Nephron (organoid): ENCODE results near the gene TRA2B.

Experiments
- H3K27ac Mint-ChIP-seq, 3 experiments: 2 replicates each; pipeline ENCODE4 v1.8.0; 2020; ENCODE audit warnings: mixed read lengths in 3 of 3, mild to moderate bottlenecking in 2 of 3, moderate library complexity in 1 of 3
- H3K27me3 Mint-ChIP-seq: 2 replicates; pipeline ENCODE4 v1.8.0; 2021; ENCODE audit warnings: low read depth, mild to moderate bottlenecking, moderate library complexity, mixed read lengths
- H3K36me3 Mint-ChIP-seq: 2 replicates; pipeline ENCODE4 v1.8.0; 2020; ENCODE audit warnings: low read depth, mixed read lengths
- H3K4me1 Mint-ChIP-seq: 2 replicates; pipeline ENCODE4 v1.8.0; 2020; ENCODE audit warnings: mixed read lengths
- H3K4me3 Mint-ChIP-seq, 3 experiments: 2 replicates each; pipeline ENCODE4 v1.8.0; 2020; ENCODE audit warnings: mild to moderate bottlenecking in 3 of 3, mixed read lengths in 3 of 3, moderate library complexity in 2 of 3
- H3K9me3 Mint-ChIP-seq: 2 replicates; pipeline ENCODE4 v1.8.0; 2020; ENCODE audit warnings: mixed read lengths
- TF ChIP-seq, protein P1 (sequence below), 3 experiments: fragments of 200-600 bp; sonication (generic); IDR thresholded peaks; one replicate each; pipeline ENCODE4 v1.5.0; 2021; ENCODE audit warnings: antibody characterized with exemption in 3 of 3; ENCODE audit not compliant: unreplicated experiment in 3 of 3

Gene TRA2B

DNA sequence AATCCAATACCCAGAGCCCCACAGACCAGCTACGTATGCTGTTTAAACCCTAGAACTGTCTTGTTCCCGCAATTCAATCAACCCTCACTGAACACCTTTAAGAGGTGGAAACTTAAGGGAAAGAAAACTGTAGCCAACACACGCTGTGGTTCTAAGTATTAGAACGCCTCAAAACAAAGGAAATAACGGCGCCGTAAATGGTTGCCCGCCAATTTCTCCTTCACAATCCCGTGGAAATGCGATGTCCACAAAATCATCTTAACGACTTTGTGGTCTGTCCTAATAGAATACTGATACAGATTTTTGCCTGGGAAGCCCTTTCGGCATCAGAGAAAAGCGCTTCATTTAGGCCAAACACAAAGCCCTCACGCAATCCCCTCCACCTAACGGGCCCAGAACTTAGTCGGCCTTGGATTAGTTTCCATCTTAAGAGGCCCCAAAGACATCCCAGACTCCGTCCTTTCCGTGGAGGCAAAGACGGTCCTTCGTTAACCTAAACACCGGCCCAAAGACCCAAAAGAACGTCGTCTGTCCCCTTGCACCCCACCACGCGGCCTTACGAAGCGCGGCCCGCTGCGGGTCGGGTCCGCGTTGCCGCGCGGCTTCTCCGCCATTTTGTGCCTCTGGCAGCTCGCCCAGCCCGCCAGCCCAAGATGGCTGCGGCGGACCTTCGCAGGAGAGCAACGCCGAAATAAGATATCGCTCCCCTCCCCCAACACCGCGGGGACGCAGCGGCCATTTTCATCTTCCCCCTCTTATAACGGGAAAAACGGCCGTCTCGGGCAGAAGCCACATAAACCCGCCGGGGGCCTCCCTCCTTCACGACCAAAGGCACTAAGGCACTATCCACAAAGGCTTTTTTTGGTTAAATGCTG lies 763 bp downstream of the TRA2B start:
- Mint-ChIP-seq H3K36me3 (peaks cover 10% of the 10 kb centered on the region), H3K4me3 (peak overlapping the region; percentile 99 to 100 (median 99)), H3K9me3 (peaks cover 4% of the 10 kb centered on the region), H3K27me3 (no peaks in the 10 kb centered on the region), H3K27ac (peak overlapping the region; percentile 99 to 100 (median 99)), H3K4me1 (peaks cover 41% of the 10 kb centered on the region)
- TF ChIP-seq, protein P1, sequence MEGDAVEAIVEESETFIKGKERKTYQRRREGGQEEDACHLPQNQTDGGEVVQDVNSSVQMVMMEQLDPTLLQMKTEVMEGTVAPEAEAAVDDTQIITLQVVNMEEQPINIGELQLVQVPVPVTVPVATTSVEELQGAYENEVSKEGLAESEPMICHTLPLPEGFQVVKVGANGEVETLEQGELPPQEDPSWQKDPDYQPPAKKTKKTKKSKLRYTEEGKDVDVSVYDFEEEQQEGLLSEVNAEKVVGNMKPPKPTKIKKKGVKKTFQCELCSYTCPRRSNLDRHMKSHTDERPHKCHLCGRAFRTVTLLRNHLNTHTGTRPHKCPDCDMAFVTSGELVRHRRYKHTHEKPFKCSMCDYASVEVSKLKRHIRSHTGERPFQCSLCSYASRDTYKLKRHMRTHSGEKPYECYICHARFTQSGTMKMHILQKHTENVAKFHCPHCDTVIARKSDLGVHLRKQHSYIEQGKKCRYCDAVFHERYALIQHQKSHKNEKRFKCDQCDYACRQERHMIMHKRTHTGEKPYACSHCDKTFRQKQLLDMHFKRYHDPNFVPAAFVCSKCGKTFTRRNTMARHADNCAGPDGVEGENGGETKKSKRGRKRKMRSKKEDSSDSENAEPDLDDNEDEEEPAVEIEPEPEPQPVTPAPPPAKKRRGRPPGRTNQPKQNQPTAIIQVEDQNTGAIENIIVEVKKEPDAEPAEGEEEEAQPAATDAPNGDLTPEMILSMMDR (IDR thresholded peaks at IDR 0.05; ENCODE audit: unreplicated experiment in 3 of 3): no peak

DNA sequence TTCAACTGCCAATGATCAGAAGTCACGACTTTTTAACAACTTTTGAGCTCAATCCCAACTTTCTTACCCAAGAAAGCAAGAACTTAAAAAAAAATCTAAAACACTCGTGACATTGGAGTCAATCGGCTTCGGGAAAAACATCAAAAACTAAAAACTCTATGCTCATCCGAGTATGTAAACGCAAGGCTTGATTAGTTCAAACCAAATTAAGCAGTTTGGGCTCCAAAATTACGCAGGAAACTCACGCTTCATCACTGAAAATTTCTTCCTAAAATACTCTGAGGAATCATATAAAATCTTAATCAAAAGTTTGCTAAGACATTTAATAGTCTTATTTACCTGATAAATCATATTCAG lies 1.6 kb downstream of the TRA2B start:
- Mint-ChIP-seq H3K36me3 (peaks cover 13% of the 10 kb centered on the region), H3K27ac (peak overlapping the region; percentile 99 to 100 (median 99)), H3K9me3 (peaks cover 4% of the 10 kb centered on the region), H3K4me1 (peaks cover 49% of the 10 kb centered on the region), H3K4me3 (peak overlapping the region; percentile 99 to 100 (median 99)), H3K27me3 (no peaks in the 10 kb centered on the region)
- TF ChIP-seq, protein P1 (IDR thresholded peaks at IDR 0.05; ENCODE audit: unreplicated experiment in 3 of 3): no peak

DNA sequence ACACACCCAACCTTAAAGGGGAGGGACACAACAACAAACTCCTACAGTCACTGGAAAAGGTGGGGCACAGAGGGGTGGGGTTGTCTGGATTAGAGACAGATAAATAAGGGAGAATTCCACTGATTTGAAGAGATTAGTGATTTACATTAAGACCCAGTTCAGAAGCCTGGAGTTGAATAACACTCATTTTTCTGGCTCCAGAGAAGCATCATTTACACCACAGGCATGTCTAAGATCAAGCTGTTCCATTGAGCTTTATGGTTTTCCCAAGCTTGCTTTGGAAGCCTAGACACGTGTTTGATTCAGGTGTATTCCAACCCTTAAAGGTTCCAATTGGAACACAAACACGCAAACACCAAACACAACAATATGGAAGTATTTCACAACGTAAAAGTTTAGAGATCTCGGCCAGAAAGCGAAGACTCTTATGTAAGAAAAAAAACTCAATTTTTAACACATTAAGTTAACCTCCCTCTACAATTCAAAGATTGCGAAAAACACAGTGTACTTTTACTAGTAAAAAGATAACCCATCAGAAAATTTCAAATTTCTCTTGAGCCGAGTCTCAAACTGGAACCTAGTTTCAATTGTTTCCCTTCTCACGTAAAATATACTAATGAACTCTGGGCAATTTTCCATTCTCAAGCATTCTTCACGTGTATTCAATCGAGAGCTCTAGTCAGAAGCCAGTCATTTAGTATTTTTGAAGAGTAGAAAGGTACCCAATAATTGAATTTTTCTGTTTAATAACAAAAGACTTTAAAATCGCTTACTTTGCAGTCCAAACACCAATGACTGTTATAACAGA lies 2.1 kb downstream of the TRA2B start:
- Mint-ChIP-seq H3K4me1 (peaks cover 55% of the 10 kb centered on the region), H3K36me3 (peaks cover 13% of the 10 kb centered on the region), H3K9me3 (peaks cover 4% of the 10 kb centered on the region), H3K4me3 (peak overlapping the region; percentile 99 to 100 (median 99)), H3K27ac (peak overlapping the region; percentile 99 to 100 (median 99)), H3K27me3 (no peaks in the 10 kb centered on the region)
- TF ChIP-seq, protein P1 (IDR thresholded peaks at IDR 0.05; ENCODE audit: unreplicated experiment in 3 of 3): no peak

DNA sequence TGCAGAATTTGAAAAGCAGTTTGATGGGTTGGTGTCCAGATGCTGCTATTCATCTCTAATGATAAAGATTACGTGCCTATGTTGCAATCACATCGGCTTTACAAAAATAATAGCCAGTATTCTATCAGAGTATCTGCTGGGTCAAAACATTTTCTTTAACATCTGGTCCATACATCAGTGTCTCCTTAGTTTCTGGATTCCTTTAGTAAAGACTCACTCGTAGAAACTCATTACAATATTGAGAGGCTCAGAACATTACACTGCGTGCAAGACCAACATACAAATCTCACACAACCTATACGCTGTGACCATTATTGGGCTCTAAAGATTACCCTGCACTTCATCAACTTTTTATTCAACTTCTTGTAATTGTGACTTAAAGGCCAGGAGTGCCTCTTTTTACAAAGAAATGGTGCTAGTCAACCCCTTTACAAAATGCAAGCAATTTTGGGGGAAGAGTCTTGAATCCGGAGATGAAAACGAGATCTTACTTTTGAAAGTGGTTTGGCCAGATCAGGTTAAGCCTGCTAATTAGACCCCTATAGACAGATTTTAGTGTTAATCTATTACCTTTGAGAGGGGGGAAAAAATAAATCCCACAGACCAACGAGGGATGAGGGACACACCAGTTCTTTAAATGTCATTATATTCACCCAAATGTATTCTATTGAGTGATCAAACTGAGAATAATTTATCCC lies 2.9 kb downstream of the TRA2B start:
- Mint-ChIP-seq H3K9me3 (peaks cover 4% of the 10 kb centered on the region), H3K4me3 (peak overlapping the region; percentile 99 to 100 (median 99)), H3K27ac (peak overlapping the region; percentile 64 to 100 (median 99)), H3K36me3 (peaks cover 14% of the 10 kb centered on the region), H3K4me1 (peaks cover 63% of the 10 kb centered on the region), H3K27me3 (no peaks in the 10 kb centered on the region)
- TF ChIP-seq, protein P1 (IDR thresholded peaks at IDR 0.05; ENCODE audit: unreplicated experiment in 3 of 3): no peak

DNA sequence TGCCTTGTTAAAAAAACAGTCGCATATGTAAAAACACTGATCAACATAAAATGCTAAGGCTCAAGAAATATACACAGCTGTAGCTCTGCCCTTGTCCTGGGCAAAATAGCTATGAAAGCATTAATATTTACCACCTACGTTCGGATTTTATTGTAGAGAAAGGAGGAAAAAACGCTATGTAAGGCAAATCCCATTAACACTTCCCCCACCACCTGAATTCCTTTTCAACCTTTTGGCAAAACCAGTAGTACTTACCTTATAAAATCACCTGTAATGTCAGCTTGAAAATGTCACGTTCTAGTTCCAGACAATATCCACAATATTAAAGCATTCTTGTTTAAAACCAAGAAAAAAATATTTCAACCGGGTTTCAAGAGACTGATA lies 3.6 kb downstream of the TRA2B start:
- peak overlapping the region; percentile 39 to 64 (median 57) for H3K27ac Mint-ChIP-seq

More for the DNA sequence above, 3.6 kb downstream of the TRA2B start:
- H3K4me1 Mint-ChIP-seq: peaks cover 70% of the 10 kb centered on the region
- H3K9me3 Mint-ChIP-seq: peaks cover 4% of the 10 kb centered on the region
- H3K27me3 Mint-ChIP-seq: no peaks in the 10 kb centered on the region
- peaks cover 20% of the 10 kb centered on the region for H3K36me3 Mint-ChIP-seq
- TF ChIP-seq, protein P1 (IDR thresholded peaks at IDR 0.05; ENCODE audit: unreplicated experiment in 3 of 3): no peak
- peak overlapping the region; percentile 99 to 100 (median 99) for H3K4me3 Mint-ChIP-seq
